HL-60 (cell line): Measurements from ENCODE around the gene AKAP12.

Experiments used
- CTCF ChIP-seq: IDR thresholded peaks from one replicate; pipeline ENCODE4 v1.5.1; 2011; ENCODE audit warnings: low read length, control low read depth, inconsistent platforms; ENCODE audit not compliant: insufficient read depth
- REST ChIP-seq: IDR thresholded peaks from 2 replicates; pipeline ENCODE4 v1.6.1; 2012; ENCODE audit warnings: low read depth; ENCODE audit not compliant: insufficient replicate concordance
- SPI1 ChIP-seq: IDR thresholded peaks from 2 replicates; pipeline ENCODE4 v1.6.1; 2012; ENCODE audit warnings: low read depth, mild to moderate bottlenecking, borderline replicate concordance

- TF ChIP-seq REST (no peak), CTCF (no peak), SPI1 (no peak)
Measured at GRCh38 chr6:151207674-151208073, 32.1 kb upstream of the AKAP12 start.
